Uterus (tissue), 2 donors: ENCODE results near the gene SFT2D3.

Experiments
- CTCF ChIP-seq, 4 experiments: fragments of 200-600 bp in 2 of 4; fragments of 450-650 bp in 2 of 4; sonication (generic) in 2 of 4; IDR thresholded peaks; one replicate each; pipeline ENCODE4 v1.5.1; 2016 to 2019; ENCODE audit warnings: antibody characterized with exemption in 4 of 4, mild to moderate bottlenecking in 2 of 4, moderate library complexity in 1 of 4
- POLR2A ChIP-seq, 2 donors: fragments of 450-650 bp; IDR thresholded peaks; one replicate each; pipeline ENCODE4 v1.6.1; 2016; ENCODE audit warnings: antibody characterized with exemption in 2 of 2, mild to moderate bottlenecking in 1 of 2, moderate library complexity in 1 of 2

GRCh38 chr2:127661072-127661649 lies 40.1 kb upstream of the SFT2D3 start:
- TF ChIP-seq CTCF (IDR thresholded peaks at IDR 0.05) (no peak), POLR2A (IDR thresholded peaks at IDR 0.05) (no peak)
